NCI-H187 (cell line): ENCODE measurements around the gene TMIGD1.

Experiments used
- DNase-seq, 2 experiments: peaks; one replicate each; lab custom pipeline; 2025; lab: John Stamatoyannopoulos, UW

TMIGD1 gene

GRCh38 chr17:30290077-30290476 lies 43.8 kb downstream of the TMIGD1 start:
- DNase-seq = no peak

- no peak for DNase-seq
These were observed 54.7 kb downstream of the TMIGD1 start for GRCh38 chr17:30279156-30279555.

- no peak for DNase-seq
These were observed 55.8 kb downstream of the TMIGD1 start for GRCh38 chr17:30278032-30278431.

GRCh38 chr17:30275911-30276310 lies 57.9 kb downstream of the TMIGD1 start:
- DNase-seq = no peak

GRCh38 chr17:30274887-30275286 lies 59.0 kb downstream of the TMIGD1 start:
- DNase-seq = no peak

GRCh38 chr17:30273373-30273772 lies 60.5 kb downstream of the TMIGD1 start:
- no peak for DNase-seq

GRCh38 chr17:30271102-30271501 lies 62.8 kb downstream of the TMIGD1 start:
- no peak for DNase-seq

- no peak for DNase-seq
These were observed 66.2 kb downstream of the TMIGD1 start for GRCh38 chr17:30267625-30268024.
